ENCODE results near the gene BCL7C. TPM values are rescaled to one million over a fixed set of nuclear protein-coding genes. Genes with fewer than 3 reads are reported as not detected.

BCL7C gene
- total and polyA plus RNA-seq, 2 of the 13 experiments (the other 11 are each of a cell fraction or from before 2014, with no cell fraction given) = 17.7 to 33.8 TPM

DNA sequence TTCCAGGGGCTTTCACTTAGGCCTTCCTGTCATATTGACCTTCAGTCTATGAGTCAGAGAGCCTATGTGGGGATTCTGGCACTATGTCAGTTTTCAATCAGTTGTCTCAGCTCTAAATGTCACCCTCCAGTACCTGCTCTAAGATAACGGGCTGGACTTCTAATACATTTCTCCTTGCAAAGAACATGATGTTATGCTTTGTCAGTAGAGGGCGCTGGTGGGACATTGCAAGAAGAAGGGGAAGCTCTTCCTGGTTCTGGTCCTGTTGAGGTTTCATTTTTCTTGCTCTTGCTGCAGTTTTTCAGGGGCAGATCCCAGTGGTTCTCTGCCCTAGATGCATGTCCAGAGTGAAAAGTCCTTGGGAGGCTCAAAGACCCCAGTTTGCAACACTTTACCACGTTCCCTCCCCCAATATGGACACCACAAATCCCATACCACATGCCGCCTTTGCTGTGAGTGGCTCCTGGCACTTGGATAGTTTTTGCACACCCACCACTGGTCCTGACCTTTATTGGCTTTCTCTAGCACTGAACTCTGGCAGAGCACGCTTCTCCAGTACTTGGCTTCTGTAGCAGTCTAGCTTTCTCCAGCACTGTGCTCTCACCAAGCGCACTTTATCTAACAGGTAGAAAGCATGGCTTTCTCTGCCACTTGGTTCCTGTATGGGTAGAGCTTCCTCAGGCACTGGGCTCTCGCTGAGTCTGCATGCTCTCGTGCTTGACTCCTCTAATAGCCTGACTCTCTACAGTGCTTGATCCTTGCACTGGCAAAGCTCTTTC lies 49.0 kb downstream of the BCL7C start (continued):
- TF ChIP-seq ZNF264 (CRISPR knock-in tag; IDR thresholded peaks at IDR 0.05) (no peak), RAD21 (CRISPR knock-in tag; IDR thresholded peaks at IDR 0.05) (peak; percentile 89), ZNF335 (CRISPR knock-in tag; IDR thresholded peaks at IDR 0.05) (peak; percentile 74; the same call in 1 of the 2 replicates), PRDM10 (CRISPR knock-in tag; IDR thresholded peaks at IDR 0.05; ENCODE audit: low read depth) (peak; percentile 65; the same call in 1 of the 2 replicates), ZNF609 (CRISPR knock-in tag; IDR thresholded peaks at IDR 0.05; ENCODE audit: borderline replicate concordance) (no peak), RFX3 (CRISPR knock-in tag; IDR thresholded peaks at IDR 0.05) (no peak), REPIN1 (CRISPR knock-in tag; IDR thresholded peaks at IDR 0.05; ENCODE audit: borderline replicate concordance, low read depth) (peak; percentile 61; the same call in 1 of the 2 replicates), ZNF20 (CRISPR knock-in tag; IDR thresholded peaks at IDR 0.05) (no peak), STAT6 (CRISPR knock-in tag; IDR thresholded peaks at IDR 0.05; ENCODE audit: borderline replicate concordance) (peak; percentile 55; the same call in 1 of the 2 replicates), ZNF33B (CRISPR knock-in tag; IDR thresholded peaks at IDR 0.05) (0 out of 2 replicates have a peak, but pooled peaks have one; percentile 52)
- TF ChIP-seq, protein P1, sequence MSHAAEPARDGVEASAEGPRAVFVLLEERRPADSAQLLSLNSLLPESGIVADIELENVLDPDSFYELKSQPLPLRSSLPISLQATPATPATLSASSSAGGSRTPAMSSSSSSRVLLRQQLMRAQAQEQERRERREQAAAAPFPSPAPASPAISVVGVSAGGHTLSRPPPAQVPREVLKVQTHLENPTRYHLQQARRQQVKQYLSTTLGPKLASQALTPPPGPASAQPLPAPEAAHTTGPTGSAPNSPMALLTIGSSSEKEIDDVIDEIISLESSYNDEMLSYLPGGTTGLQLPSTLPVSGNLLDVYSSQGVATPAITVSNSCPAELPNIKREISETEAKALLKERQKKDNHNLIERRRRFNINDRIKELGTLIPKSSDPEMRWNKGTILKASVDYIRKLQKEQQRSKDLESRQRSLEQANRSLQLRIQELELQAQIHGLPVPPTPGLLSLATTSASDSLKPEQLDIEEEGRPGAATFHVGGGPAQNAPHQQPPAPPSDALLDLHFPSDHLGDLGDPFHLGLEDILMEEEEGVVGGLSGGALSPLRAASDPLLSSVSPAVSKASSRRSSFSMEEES (CRISPR knock-in tag; IDR thresholded peaks at IDR 0.05) = peak; percentile 31; the same call in 1 of the 2 replicates
- TF ChIP-seq, protein P2, sequence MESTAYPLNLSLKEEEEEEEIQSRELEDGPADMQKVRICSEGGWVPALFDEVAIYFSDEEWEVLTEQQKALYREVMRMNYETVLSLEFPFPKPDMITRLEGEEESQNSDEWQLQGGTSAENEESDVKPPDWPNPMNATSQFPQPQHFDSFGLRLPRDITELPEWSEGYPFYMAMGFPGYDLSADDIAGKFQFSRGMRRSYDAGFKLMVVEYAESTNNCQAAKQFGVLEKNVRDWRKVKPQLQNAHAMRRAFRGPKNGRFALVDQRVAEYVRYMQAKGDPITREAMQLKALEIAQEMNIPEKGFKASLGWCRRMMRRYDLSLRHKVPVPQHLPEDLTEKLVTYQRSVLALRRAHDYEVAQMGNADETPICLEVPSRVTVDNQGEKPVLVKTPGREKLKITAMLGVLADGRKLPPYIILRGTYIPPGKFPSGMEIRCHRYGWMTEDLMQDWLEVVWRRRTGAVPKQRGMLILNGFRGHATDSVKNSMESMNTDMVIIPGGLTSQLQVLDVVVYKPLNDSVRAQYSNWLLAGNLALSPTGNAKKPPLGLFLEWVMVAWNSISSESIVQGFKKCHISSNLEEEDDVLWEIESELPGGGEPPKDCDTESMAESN (CRISPR knock-in tag; conservative IDR thresholded peaks at IDR 0.05) = no peak; the same call in 1 of the 2 replicates

Measured in HepG2 (cell line).